GM12878 (cell line): ENCODE data around the gene FAM151A. TPM values are rescaled to one million over a fixed set of nuclear protein-coding genes. Genes with fewer than 3 reads are reported as not detected.

Source experiments
- ATAC-seq: fragments of 200-7000 bp; cut with Tn5 transposase; 3 replicates; pipeline ENCODE4 v1.9.1; 2020; ENCODE audit warnings: mild to moderate bottlenecking, moderate library complexity
- BruUV-seq: library from RNA; stranded (reverse); fragments of 400-500 nt; replicated peaks from 2 replicates; lab custom pipeline; 2021; lab: Mats Ljungman, UMichigan
- CTCF ChIA-PET: fragments of 300-600 bp; sonication (Branson Sonifier 250); formaldehyde crosslinking; extraction: SDS; loops from one replicate; lab custom pipeline; 2021; ENCODE audit warnings: inconsistent platforms; lab: Yijun Ruan, JAX
- POLR2A ChIA-PET: fragments of 350-600 bp; formaldehyde crosslinking; extraction: SDS; loops from one replicate; lab custom pipeline; 2021; ENCODE audit warnings: inconsistent platforms; lab: Charles Lee
- RAD21 ChIA-PET: fragments of 300-600 bp; sonication (Branson Sonifier 250); formaldehyde crosslinking; loops from one replicate; lab custom pipeline; 2023; ENCODE audit warnings: antibody characterized with exemption; ENCODE audit not compliant: unreplicated experiment; lab: Charles Lee
- SMC1A ChIA-PET: fragments of 300-600 bp; sonication (Branson Sonifier 250); formaldehyde crosslinking; loops from one replicate; lab custom pipeline; 2023; ENCODE audit not compliant: unreplicated experiment, uncharacterized antibody; lab: Charles Lee
- DNase-seq: peaks from one replicate; pipeline ENCODE4 v3.0.0-alpha.2; 2011; ENCODE audit warnings: low read depth, low spot score
- FAIRE-seq: peaks from 3 replicates; lab custom pipeline; 2011; peaks lifted over from hg19 to GRCh38; lab: Jason Lieb, UNC
- H2AFZ ChIP-seq: 2 replicates; pipeline ENCODE4 v1.6.0; 2011; ENCODE audit warnings: low read depth, low read length, control low read depth; ENCODE audit not compliant: control insufficient read depth
- H3K27ac ChIP-seq: 2 replicates; pipeline ENCODE4 v1.5.1; 2011; ENCODE audit warnings: control low read depth; ENCODE audit not compliant: control insufficient read depth, insufficient read depth
- H3K27me3 ChIP-seq, 2 experiments: replicated peaks in 1 of 2; 2 replicates each; pipeline versions ENCODE4 v1.6.0 to v1.6.1; 2011; ENCODE audit warnings: low read length in 1 of 2; ENCODE audit not compliant: control insufficient read depth in 2 of 2, insufficient read depth in 2 of 2
- H3K36me3 ChIP-seq, 2 experiments: 2 replicates each; pipeline ENCODE4 v1.5.1; 2011; ENCODE audit warnings: low read length in 1 of 2; ENCODE audit not compliant: control insufficient read depth in 2 of 2, insufficient read depth in 2 of 2
- H3K4me1 ChIP-seq: 2 replicates; pipeline ENCODE4 v1.6.1; 2011; ENCODE audit warnings: mild to moderate bottlenecking, low read length, moderate library complexity, mixed read lengths; ENCODE audit not compliant: control insufficient read depth, insufficient read depth
- H3K4me2 ChIP-seq: 2 replicates; pipeline ENCODE4 v1.6.0; 2011; ENCODE audit warnings: control low read depth; ENCODE audit not compliant: control insufficient read depth, insufficient read depth
- H3K4me3 ChIP-seq: fragments of 200-600 bp; sonication (generic); 2 replicates; pipeline ENCODE4 v1.5.1; 2016
- H3K79me2 ChIP-seq: 2 replicates; pipeline ENCODE4 v1.6.0; 2011; ENCODE audit warnings: low read length; ENCODE audit not compliant: control insufficient read depth, insufficient read depth
- H3K9ac ChIP-seq: 2 replicates; pipeline ENCODE4 v1.8.0; 2011; ENCODE audit warnings: low read length, control low read depth, mixed read lengths; ENCODE audit not compliant: control insufficient read depth, insufficient read depth
- H3K9me3 ChIP-seq: replicated peaks from 3 replicates; pipeline ENCODE4 v1.5.1; 2011; ENCODE audit warnings: mild to moderate bottlenecking, low read length; ENCODE audit not compliant: control insufficient read depth, insufficient read depth
- H4K20me1 ChIP-seq: 2 replicates; pipeline ENCODE4 v1.6.0; 2011; ENCODE audit not compliant: control insufficient read depth, insufficient read depth
- BACH1 ChIP-seq: fragments of 450-650 bp; IDR thresholded peaks from 2 replicates; pipeline ENCODE4 v1.6.1; 2017; ENCODE audit warnings: mild to moderate bottlenecking, borderline replicate concordance
- PAX8 ChIP-seq: fragments of 450-650 bp; IDR thresholded peaks from 2 replicates; pipeline ENCODE4 v1.6.1; 2017; ENCODE audit warnings: mild to moderate bottlenecking, moderate library complexity
- PML ChIP-seq: IDR thresholded peaks from 2 replicates; pipeline ENCODE4 v1.6.1; 2012; ENCODE audit warnings: low read length, inconsistent platforms
- RAD21 ChIP-seq: IDR thresholded peaks from 2 replicates; pipeline ENCODE4 v1.6.1; 2011; ENCODE audit warnings: mild to moderate bottlenecking, low read depth, low read length, moderate library complexity; ENCODE audit not compliant: insufficient read depth
- SMARCA5 ChIP-seq: fragments of 450-650 bp; IDR thresholded peaks from 2 replicates; pipeline ENCODE4 v1.6.1; 2017; ENCODE audit warnings: mild to moderate bottlenecking
- SMC3 ChIP-seq: IDR thresholded peaks from 2 replicates; pipeline ENCODE4 v1.6.1; 2011; ENCODE audit warnings: low read length, improper control_type of control experiment, borderline replicate concordance
- TCF12 ChIP-seq: IDR thresholded peaks from 2 replicates; pipeline ENCODE4 v1.6.1; 2011; ENCODE audit warnings: low read depth, mild to moderate bottlenecking, low read length
- TCF3 ChIP-seq: IDR thresholded peaks from 2 replicates; pipeline ENCODE4 v1.6.1; 2012; ENCODE audit warnings: low read depth, mild to moderate bottlenecking, low read length, borderline replicate concordance; ENCODE audit not compliant: insufficient read depth
- ZBED1 ChIP-seq: IDR thresholded peaks from 2 replicates; pipeline ENCODE4 v1.6.1; 2016; ENCODE audit warnings: borderline replicate concordance
- ZNF207 ChIP-seq: fragments of 450-650 bp; IDR thresholded peaks from 2 replicates; pipeline ENCODE4 v1.6.1; 2014; ENCODE audit warnings: antibody characterized with exemption, mild to moderate bottlenecking, borderline replicate concordance
- WGBS: methylation state at CpG from one replicate; pipeline ENCODE4 v1.1.6; 2016; ENCODE audit warnings: low lambda C conversion rate; ENCODE audit not compliant: insufficient replicate concordance, insufficient coverage; ENCODE audit errors: missing lambda C conversion rate; 5-methylcytosine and 5-hydroxymethylcytosine counted together
- in situ Hi-C: fragments of 300-500 bp; cut with MboI; formaldehyde crosslinking; loops from 9 replicates; pipeline ENCODE4 v1.14.3; 2018; ENCODE audit warnings: mixed read lengths
- intact Hi-C: fragments of 100-400 bp; cut with micrococcal nuclease; formaldehyde crosslinking; loops from one replicate; pipeline ENCODE4 v1.14.2; 2022; ENCODE audit not compliant: unreplicated experiment
- polyA plus RNA-seq, 11 experiments: library from polyadenylated mRNA; depleted of rRNA in 4 of 11; unstranded in 6 of 11; stranded (reverse) in 5 of 11; fragments of >200 nt; fragmentation: Nextera tagmentation in 4 of 11; fragmentation: Illumina TruSeq in 1 of 11; extraction: Ambion mirVana in 4 of 11; extraction: Trizol in 1 of 11; gene quantifications; 1 replicate in 1 of 11; 2 replicates in 10 of 11; pipeline versions ENCODE4 v1.2.1 to v1.2.3, GENCODE V29; 2011 to 2016; ENCODE audit warnings: inconsistent platforms in 2 of 11, missing spikeins in 2 of 11, low read depth in 1 of 11
- total RNA-seq, 4 experiments: library from RNA; depleted of rRNA in 3 of 4; stranded (reverse); fragments of >200 nt in 3 of 4; fragmentation: Illumina TruSeq in 1 of 4; extraction: Trizol in 1 of 4; gene quantifications; 2 replicates each; pipeline versions ENCODE4 v1.2.1 to v1.2.3, GENCODE V29; 2013 to 2021
- TF ChIP-seq, protein P1 (sequence below), 3 experiments: IDR thresholded peaks in 2 of 3; conservative IDR thresholded peaks in 1 of 3; 2 replicates each; pipeline ENCODE4 v1.5.1; 2011; ENCODE audit warnings: low read depth in 3 of 3, low read length in 3 of 3, mild to moderate bottlenecking in 3 of 3, control low read depth in 2 of 3, moderate library complexity in 2 of 3, inconsistent platforms in 1 of 3, mixed read lengths in 1 of 3; ENCODE audit not compliant: control insufficient read depth in 2 of 3, insufficient read depth in 1 of 3; ENCODE audit errors: extremely low read depth in 1 of 3
- TF ChIP-seq, protein P2 (sequence below): fragments of 450-650 bp; formaldehyde crosslinking; IDR thresholded peaks from 2 replicates; pipeline ENCODE4 v1.4.0; 2022; ENCODE audit warnings: mild to moderate bottlenecking, moderate library complexity
- TF ChIP-seq, protein P3 (sequence below): fragments of 450-650 bp; IDR thresholded peaks from 2 replicates; pipeline ENCODE4 v1.6.1; 2017; ENCODE audit warnings: mild to moderate bottlenecking

Gene FAM151A
- total and polyA plus RNA-seq, 10 of the 15 experiments (the other 5 are each of a cell fraction or from before 2014, with no cell fraction given): 0.09 to 0.34 (median 0.14) TPM; not detected in 5

DNA sequence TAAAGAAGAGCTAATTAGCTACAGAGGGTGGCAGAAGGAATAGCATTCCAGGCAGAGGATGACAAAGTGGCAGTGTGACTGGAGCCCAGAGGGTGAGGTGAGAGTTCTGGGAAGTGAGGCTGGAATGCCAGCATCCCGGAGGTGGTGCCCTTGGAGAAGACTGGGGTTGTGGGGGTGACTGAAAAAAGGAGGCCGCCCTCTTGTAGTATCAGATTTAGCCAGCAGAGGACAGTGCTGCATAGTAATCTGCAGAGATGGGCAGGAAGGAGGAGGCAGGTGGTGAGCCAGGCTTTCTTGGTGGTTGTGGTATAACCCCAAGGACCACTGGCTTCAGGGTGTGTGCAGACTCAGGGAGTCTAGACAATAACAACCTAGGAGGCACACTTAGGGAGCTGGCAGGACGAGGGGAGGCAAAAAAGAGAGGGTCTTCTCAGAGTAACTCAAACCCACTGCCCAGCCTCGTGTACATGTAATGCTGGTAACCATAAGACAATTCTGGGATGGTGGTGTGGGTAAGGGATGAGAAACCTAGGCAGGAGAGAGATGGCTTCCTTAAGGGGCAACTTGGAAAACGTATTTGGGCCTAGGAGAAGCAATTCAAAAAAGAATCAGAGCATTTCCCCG lies 48.8 kb upstream of the FAM151A start:
- FAIRE-seq: peak; percentile 78
- ChIA-PET RAD21 (interaction anchor here (0.6 to 1.6 kb wide), 5 partner anchors 97 to 142 kb away, joined by 3 to 5 read pairs (median 4); partner anchors contain the start of gene TTC22), SMC1A (interaction anchor here (0.8 kb wide), 1 partner anchor 128 kb away, joined by 3 read pairs; no protein-coding TSS in a partner anchor), CTCF (interaction anchor here (0.6 to 2.5 kb wide), 5 partner anchors 14 to 837 kb away, joined by 3 to 18 read pairs (median 4); partner anchors contain the start of gene TTC22), POLR2A (interaction anchor here (0.6 kb wide), 1 partner anchor 471 kb away, joined by 4 read pairs; no protein-coding TSS in a partner anchor)
- Histone ChIP-seq H3K9me3 (0 out of 3 replicates have a peak, but pooled peaks cover 1% of the 10 kb centered on the region), H4K20me1 (no peaks in the 10 kb centered on the region), H3K36me3 (no peaks in the 10 kb centered on the region), H2AFZ (peak overlapping the region; percentile 21), H3K27me3 (peaks cover 0 to 2% of the 10 kb centered on the region in 2 experiments; a peak in 2 of 4 replicates), H3K4me2 (no peak overlapping the region), H3K4me3 (no peak overlapping the region), H3K4me1 (no peaks in the 10 kb centered on the region), H3K27ac (no peak overlapping the region), H3K9ac (no peak overlapping the region), H3K79me2 (no peaks in the 10 kb centered on the region)
- intact Hi-C loops: loop anchor here (1.0 to 2.0 kb wide), 2 partner anchors 138 to 351 kb away; no protein-coding TSS in a partner anchor
- no TSS peak for BruUV-seq
- peak; percentile 17 for DNase-seq
- peak; percentile 96 for ATAC-seq
- in situ Hi-C loops: no loop called here
- WGBS: 27% methylated on average over 6 of the region's 6 CpGs
- TF ChIP-seq SMARCA5 (peak; percentile 63; the same call in 1 of the 2 replicates), PML (no peak), TCF12 (0 out of 2 replicates have a peak, but pooled peaks have one; percentile 47), PAX8 (no peak), ZBED1 (no peak), ZNF207 (0 out of 2 replicates have a peak, but pooled peaks have one; percentile 24), BACH1 (no peak), RAD21 (peak; percentile 95), TCF3 (0 out of 2 replicates have a peak, but pooled peaks have one; percentile 14), SMC3 (peak; percentile 97)
- TF ChIP-seq, protein P1, sequence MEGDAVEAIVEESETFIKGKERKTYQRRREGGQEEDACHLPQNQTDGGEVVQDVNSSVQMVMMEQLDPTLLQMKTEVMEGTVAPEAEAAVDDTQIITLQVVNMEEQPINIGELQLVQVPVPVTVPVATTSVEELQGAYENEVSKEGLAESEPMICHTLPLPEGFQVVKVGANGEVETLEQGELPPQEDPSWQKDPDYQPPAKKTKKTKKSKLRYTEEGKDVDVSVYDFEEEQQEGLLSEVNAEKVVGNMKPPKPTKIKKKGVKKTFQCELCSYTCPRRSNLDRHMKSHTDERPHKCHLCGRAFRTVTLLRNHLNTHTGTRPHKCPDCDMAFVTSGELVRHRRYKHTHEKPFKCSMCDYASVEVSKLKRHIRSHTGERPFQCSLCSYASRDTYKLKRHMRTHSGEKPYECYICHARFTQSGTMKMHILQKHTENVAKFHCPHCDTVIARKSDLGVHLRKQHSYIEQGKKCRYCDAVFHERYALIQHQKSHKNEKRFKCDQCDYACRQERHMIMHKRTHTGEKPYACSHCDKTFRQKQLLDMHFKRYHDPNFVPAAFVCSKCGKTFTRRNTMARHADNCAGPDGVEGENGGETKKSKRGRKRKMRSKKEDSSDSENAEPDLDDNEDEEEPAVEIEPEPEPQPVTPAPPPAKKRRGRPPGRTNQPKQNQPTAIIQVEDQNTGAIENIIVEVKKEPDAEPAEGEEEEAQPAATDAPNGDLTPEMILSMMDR (IDR thresholded peaks at IDR 0.05 in 2 of 3, conservative IDR thresholded peaks at IDR 0.05 in 1 of 3; ENCODE audit: control insufficient read depth in 2 of 3, extremely low read depth in 1 of 3, insufficient read depth in 1 of 3, low read depth in 3 of 3, low read length in 3 of 3): peak; percentile 88 to 98 (median 88)
- TF ChIP-seq, protein P2, sequence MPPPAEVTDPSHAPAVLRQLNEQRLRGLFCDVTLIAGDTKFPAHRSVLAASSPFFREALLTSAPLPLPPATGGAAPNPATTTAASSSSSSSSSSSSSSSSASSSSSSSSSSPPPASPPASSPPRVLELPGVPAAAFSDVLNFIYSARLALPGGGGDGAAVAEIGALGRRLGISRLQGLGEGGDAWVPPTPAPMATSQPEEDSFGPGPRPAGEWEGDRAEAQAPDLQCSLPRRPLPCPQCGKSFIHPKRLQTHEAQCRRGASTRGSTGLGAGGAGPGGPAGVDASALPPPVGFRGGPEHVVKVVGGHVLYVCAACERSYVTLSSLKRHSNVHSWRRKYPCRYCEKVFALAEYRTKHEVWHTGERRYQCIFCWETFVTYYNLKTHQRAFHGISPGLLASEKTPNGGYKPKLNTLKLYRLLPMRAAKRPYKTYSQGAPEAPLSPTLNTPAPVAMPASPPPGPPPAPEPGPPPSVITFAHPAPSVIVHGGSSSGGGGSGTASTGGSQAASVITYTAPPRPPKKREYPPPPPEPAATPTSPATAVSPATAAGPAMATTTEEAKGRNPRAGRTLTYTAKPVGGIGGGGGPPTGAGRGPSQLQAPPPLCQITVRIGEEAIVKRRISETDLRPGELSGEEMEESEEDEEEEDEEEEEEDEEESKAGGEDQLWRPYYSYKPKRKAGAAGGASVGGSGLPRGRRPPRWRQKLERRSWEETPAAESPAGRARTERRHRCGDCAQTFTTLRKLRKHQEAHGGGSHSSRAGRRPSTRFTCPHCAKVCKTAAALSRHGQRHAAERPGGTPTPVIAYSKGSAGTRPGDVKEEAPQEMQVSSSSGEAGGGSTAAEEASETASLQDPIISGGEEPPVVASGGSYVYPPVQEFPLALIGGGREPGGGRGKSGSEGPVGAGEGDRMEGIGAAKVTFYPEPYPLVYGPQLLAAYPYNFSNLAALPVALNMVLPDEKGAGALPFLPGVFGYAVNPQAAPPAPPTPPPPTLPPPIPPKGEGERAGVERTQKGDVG (CRISPR knock-in tag): no peak
- TF ChIP-seq, protein P3, sequence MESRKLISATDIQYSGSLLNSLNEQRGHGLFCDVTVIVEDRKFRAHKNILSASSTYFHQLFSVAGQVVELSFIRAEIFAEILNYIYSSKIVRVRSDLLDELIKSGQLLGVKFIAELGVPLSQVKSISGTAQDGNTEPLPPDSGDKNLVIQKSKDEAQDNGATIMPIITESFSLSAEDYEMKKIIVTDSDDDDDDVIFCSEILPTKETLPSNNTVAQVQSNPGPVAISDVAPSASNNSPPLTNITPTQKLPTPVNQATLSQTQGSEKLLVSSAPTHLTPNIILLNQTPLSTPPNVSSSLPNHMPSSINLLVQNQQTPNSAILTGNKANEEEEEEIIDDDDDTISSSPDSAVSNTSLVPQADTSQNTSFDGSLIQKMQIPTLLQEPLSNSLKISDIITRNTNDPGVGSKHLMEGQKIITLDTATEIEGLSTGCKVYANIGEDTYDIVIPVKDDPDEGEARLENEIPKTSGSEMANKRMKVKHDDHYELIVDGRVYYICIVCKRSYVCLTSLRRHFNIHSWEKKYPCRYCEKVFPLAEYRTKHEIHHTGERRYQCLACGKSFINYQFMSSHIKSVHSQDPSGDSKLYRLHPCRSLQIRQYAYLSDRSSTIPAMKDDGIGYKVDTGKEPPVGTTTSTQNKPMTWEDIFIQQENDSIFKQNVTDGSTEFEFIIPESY: no peak
